Prostate gland (tissue), 2 donors: ENCODE measurements around the gene RABEP2.

Experiments used
- POLR2A ChIP-seq: fragments of 450-650 bp; IDR thresholded peaks from one replicate; pipeline ENCODE4 v1.6.1; 2016; ENCODE audit warnings: antibody characterized with exemption, mild to moderate bottlenecking
- POLR2AphosphoS5 ChIP-seq: sonication (generic); formaldehyde crosslinking; IDR thresholded peaks from one replicate; pipeline ENCODE4 v1.6.1; 2017; ENCODE audit warnings: antibody characterized with exemption
- TF ChIP-seq, protein P1 (sequence below), 4 experiments: fragments of 200-600 bp in 2 of 4; fragments of 450-650 bp in 2 of 4; sonication (generic) in 2 of 4; IDR thresholded peaks; 1 replicate in 3 of 4; 2 replicates in 1 of 4; pipeline ENCODE4 v1.5.1; 2016 to 2019; ENCODE audit warnings: antibody characterized with exemption in 4 of 4, mild to moderate bottlenecking in 2 of 4, moderate library complexity in 2 of 4

DNA sequence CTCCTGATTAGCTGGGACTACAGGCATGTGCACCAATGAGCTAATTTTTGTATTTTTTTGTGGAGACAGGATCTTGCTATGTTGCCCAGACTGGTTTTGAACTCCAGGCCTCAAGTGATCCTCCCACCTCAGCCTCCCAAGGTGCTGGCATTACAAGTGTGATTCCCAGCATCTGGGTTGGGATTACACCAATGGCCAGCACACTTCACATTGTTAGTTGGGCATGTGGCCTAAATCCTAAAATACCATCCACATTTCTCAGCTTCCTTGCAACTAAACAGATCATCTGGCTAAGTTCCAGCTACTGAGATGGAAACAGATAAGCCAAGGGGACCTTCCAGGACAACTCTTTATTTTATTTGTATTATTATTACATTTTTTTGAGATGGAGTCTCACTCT lies 9.9 kb downstream of the RABEP2 start:
- TF ChIP-seq POLR2A (no peak), POLR2AphosphoS5 (no peak)
- TF ChIP-seq, protein P1, sequence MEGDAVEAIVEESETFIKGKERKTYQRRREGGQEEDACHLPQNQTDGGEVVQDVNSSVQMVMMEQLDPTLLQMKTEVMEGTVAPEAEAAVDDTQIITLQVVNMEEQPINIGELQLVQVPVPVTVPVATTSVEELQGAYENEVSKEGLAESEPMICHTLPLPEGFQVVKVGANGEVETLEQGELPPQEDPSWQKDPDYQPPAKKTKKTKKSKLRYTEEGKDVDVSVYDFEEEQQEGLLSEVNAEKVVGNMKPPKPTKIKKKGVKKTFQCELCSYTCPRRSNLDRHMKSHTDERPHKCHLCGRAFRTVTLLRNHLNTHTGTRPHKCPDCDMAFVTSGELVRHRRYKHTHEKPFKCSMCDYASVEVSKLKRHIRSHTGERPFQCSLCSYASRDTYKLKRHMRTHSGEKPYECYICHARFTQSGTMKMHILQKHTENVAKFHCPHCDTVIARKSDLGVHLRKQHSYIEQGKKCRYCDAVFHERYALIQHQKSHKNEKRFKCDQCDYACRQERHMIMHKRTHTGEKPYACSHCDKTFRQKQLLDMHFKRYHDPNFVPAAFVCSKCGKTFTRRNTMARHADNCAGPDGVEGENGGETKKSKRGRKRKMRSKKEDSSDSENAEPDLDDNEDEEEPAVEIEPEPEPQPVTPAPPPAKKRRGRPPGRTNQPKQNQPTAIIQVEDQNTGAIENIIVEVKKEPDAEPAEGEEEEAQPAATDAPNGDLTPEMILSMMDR (IDR thresholded peaks at IDR 0.05): no peak
